HEK293T (cell line): ENCODE measurements around the gene DERL3.

Source experiments
- BHLHE40 ChIP-seq: fragments of 450-650 bp; IDR thresholded peaks from 2 replicates; pipeline ENCODE4 v1.6.1; 2016; ENCODE audit warnings: mild to moderate bottlenecking, moderate library complexity, borderline replicate concordance
- CTBP1 ChIP-seq: fragments of 450-650 bp; IDR thresholded peaks from 2 replicates; pipeline ENCODE4 v1.6.1; 2016; ENCODE audit warnings: borderline replicate concordance
- FOXK2 ChIP-seq: fragments of 450-650 bp; IDR thresholded peaks from 2 replicates; pipeline ENCODE4 v1.6.1; 2016; ENCODE audit warnings: mild to moderate bottlenecking
- FOXM1 ChIP-seq: fragments of 450-650 bp; IDR thresholded peaks from 2 replicates; pipeline ENCODE4 v1.6.1; 2017; ENCODE audit warnings: mild to moderate bottlenecking, borderline replicate concordance
- SP1 ChIP-seq: fragments of 450-650 bp; IDR thresholded peaks from 2 replicates; pipeline ENCODE4 v1.6.1; 2017
- SUZ12 ChIP-seq: fragments of 450-650 bp; IDR thresholded peaks from 2 replicates; pipeline ENCODE4 v1.6.1; 2016; ENCODE audit warnings: mild to moderate bottlenecking
- TARDBP ChIP-seq: fragments of 450-650 bp; IDR thresholded peaks from 2 replicates; pipeline ENCODE4 v1.6.1; 2016

DNA sequence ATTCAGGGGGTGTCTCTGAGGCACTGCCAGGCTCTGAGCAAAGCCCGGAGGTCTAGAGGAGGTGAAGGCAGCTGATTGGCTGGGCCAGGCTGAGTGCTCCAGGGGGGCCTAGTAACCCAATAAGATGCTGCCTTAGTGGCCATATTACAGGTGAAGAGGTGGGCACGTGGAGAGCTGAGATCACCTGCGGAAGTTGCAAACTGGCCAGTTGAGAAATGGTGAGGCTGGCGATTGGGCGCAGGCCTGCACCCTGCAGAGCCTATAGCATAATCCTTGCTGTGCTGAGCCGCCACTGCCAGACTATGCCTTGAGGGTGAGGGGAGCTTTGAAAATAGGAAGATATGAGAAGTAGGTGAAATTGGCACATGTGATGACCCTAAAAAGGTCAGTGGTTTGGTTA is 21.7 kb downstream of the DERL3 start:
- TF ChIP-seq BHLHE40 (no peak), FOXK2 (no peak), SP1 (no peak), TARDBP (no peak), CTBP1 (no peak), SUZ12 (no peak), FOXM1 (no peak)
